ENCODE results near the gene EPAS1.

DNA sequence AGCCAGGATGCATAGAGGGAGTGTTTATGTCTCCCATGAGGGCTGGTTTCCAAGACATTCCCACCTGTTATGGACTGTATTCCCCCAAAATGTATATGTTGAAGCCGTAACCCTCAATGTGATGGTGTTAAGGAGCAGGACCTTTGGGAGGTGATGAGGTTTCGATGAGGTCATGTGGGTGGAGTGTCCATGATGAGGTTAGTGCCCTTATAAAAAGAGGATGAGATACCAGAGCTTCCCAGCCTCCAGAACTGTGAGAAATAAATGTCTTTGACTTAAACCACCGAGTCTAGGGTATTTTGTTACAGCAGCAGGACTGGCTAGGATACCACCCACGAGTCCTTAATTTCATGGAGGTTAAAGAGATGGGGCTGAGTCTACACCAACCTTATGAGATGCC lies 22.6 kb upstream of the EPAS1 start:
- TF ChIP-seq SP1 (CRISPR knock-in tag; conservative IDR thresholded peaks at IDR 0.05) = no peak
- TF ChIP-seq, protein P1, sequence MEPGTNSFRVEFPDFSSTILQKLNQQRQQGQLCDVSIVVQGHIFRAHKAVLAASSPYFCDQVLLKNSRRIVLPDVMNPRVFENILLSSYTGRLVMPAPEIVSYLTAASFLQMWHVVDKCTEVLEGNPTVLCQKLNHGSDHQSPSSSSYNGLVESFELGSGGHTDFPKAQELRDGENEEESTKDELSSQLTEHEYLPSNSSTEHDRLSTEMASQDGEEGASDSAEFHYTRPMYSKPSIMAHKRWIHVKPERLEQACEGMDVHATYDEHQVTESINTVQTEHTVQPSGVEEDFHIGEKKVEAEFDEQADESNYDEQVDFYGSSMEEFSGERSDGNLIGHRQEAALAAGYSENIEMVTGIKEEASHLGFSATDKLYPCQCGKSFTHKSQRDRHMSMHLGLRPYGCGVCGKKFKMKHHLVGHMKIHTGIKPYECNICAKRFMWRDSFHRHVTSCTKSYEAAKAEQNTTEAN (CRISPR knock-in tag; IDR thresholded peaks at IDR 0.05) = no peak
- TF ChIP-seq, protein P2, sequence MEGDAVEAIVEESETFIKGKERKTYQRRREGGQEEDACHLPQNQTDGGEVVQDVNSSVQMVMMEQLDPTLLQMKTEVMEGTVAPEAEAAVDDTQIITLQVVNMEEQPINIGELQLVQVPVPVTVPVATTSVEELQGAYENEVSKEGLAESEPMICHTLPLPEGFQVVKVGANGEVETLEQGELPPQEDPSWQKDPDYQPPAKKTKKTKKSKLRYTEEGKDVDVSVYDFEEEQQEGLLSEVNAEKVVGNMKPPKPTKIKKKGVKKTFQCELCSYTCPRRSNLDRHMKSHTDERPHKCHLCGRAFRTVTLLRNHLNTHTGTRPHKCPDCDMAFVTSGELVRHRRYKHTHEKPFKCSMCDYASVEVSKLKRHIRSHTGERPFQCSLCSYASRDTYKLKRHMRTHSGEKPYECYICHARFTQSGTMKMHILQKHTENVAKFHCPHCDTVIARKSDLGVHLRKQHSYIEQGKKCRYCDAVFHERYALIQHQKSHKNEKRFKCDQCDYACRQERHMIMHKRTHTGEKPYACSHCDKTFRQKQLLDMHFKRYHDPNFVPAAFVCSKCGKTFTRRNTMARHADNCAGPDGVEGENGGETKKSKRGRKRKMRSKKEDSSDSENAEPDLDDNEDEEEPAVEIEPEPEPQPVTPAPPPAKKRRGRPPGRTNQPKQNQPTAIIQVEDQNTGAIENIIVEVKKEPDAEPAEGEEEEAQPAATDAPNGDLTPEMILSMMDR (IDR thresholded peaks at IDR 0.05) = no peak

Measured in WTC11 (cell line).